Gastroesophageal sphincter (tissue), 3 donors: ENCODE results near the gene HAGHL.

Experiments
- CTCF ChIP-seq, 4 experiments: fragments of 200-600 bp in 2 of 4; fragments of 450-650 bp in 2 of 4; sonication (generic) in 1 of 4; IDR thresholded peaks; one replicate each; pipeline ENCODE4 v1.5.1; 2017 to 2019; ENCODE audit warnings: antibody characterized with exemption in 4 of 4, mild to moderate bottlenecking in 2 of 4, moderate library complexity in 2 of 4
- POLR2A ChIP-seq, 2 donors: fragments of 450-650 bp; IDR thresholded peaks; one replicate each; pipeline ENCODE4 v1.6.1; 2017; ENCODE audit warnings: antibody characterized with exemption in 2 of 2, mild to moderate bottlenecking in 2 of 2, moderate library complexity in 1 of 2

GRCh38 chr16:716768-717325, 10.1 kb upstream of the HAGHL start:
- TF ChIP-seq CTCF (IDR thresholded peaks at IDR 0.05) (no peak), POLR2A (IDR thresholded peaks at IDR 0.05) (no peak)
